ENCODE measurements around the gene STUM.

GRCh38 chr1:226589008-226589733 lies 40.6 kb downstream of the STUM start:
- no peak for TF ChIP-seq SIN3A (conservative IDR thresholded peaks at IDR 0.05 in 1 of 2, IDR thresholded peaks at IDR 0.05 in 1 of 2; ENCODE audit: low read depth in 1 of 2, low read length in 2 of 2)
- no peak for TF ChIP-seq TEAD4 (IDR thresholded peaks at IDR 0.05; ENCODE audit: low read depth, low read length)
- no peak for TF ChIP-seq CTCF (IDR thresholded peaks at IDR 0.05; ENCODE audit: control extremely low read depth in 1 of 3, insufficient read depth in 1 of 3, low read depth in 1 of 3, low read length in 3 of 3)

All from H1 (cell line).